GM12892 (cell line): Measurements from ENCODE around the gene FHOD1.

Experiments
- DNase-seq: peaks from one replicate; pipeline ENCODE4 v3.0.0; 2011; ENCODE audit not compliant: insufficient read length
- FAIRE-seq: peaks from 2 replicates; lab custom pipeline; 2011; peaks lifted over from hg19 to GRCh38; lab: Jason Lieb, UNC
- POLR2A ChIP-seq: IDR thresholded peaks from 2 replicates; pipeline ENCODE4 v1.6.1; 2011; ENCODE audit warnings: low read depth, low read length, control low read depth
- POLR2AphosphoS5 ChIP-seq: IDR thresholded peaks from 2 replicates; pipeline ENCODE4 v1.6.1; 2011; ENCODE audit warnings: low read depth, low read length, control low read depth
- TAF1 ChIP-seq: IDR thresholded peaks from 2 replicates; pipeline ENCODE4 v1.6.1; 2011; ENCODE audit warnings: low read depth, mild to moderate bottlenecking, control low read depth, low read length, borderline replicate concordance

FHOD1 gene

GRCh38 chr16:67198238-67198734, 49.0 kb downstream of the FHOD1 start:
- no peak for TF ChIP-seq POLR2AphosphoS5
- no peak for TF ChIP-seq POLR2A
- TF ChIP-seq TAF1: no peak
- DNase-seq (no peak), FAIRE-seq (no peak)

GRCh38 chr16:67197704-67198103, 49.6 kb downstream of the FHOD1 start:
- TF ChIP-seq POLR2AphosphoS5 (no peak), TAF1 (no peak)
- DNase-seq (no peak), FAIRE-seq (no peak)

- DNase-seq: no peak
- TF ChIP-seq TAF1: no peak
- no peak for TF ChIP-seq POLR2AphosphoS5
- TF ChIP-seq POLR2A: no peak
- no peak for FAIRE-seq
These were observed 50.4 kb downstream of the FHOD1 start for GRCh38 chr16:67196881-67197280.

- no peak for TF ChIP-seq TAF1
- TF ChIP-seq POLR2A: no peak
- no peak for TF ChIP-seq POLR2AphosphoS5
- DNase-seq (no peak), FAIRE-seq (no peak)
These were observed 51.6 kb downstream of the FHOD1 start for GRCh38 chr16:67195676-67196075.

- FAIRE-seq (no peak), DNase-seq (no peak)
- no peak; the same call in 1 of the 2 replicates for TF ChIP-seq POLR2AphosphoS5
- TF ChIP-seq TAF1: no peak
- TF ChIP-seq POLR2A: no peak
These were observed 53.0 kb downstream of the FHOD1 start for GRCh38 chr16:67194260-67194659.

DNA sequence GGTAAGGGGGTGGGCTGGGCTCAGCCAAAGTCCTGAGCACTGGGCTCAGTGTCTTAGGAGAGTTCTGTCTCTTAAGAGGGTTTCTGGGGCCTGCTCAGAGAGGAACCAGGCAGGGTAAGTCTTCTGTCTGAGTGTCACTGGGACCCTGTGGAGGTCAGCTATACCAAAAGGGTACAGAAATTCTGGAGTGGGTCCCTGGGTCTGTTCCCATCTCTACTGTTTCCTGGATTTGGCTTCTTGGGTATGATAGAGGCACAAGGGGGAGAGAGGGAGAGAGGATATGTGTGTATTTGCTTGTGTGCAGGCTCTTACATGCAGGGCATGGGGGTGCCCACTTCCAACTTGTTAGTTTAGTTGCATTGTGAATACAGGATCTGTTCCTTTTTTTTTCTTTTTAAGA, 53.7 kb downstream of the FHOD1 start:
- no peak for TF ChIP-seq TAF1
- TF ChIP-seq POLR2AphosphoS5: no peak
- TF ChIP-seq POLR2A: no peak; the same call in 1 of the 2 replicates
- FAIRE-seq (no peak), DNase-seq (no peak)

GRCh38 chr16:67192781-67193361, 54.4 kb downstream of the FHOD1 start:
- TF ChIP-seq TAF1 (no peak), POLR2A (0 out of 2 replicates have a peak, but pooled peaks have one; percentile 35)
- FAIRE-seq: no peak
- no peak for DNase-seq

DNA sequence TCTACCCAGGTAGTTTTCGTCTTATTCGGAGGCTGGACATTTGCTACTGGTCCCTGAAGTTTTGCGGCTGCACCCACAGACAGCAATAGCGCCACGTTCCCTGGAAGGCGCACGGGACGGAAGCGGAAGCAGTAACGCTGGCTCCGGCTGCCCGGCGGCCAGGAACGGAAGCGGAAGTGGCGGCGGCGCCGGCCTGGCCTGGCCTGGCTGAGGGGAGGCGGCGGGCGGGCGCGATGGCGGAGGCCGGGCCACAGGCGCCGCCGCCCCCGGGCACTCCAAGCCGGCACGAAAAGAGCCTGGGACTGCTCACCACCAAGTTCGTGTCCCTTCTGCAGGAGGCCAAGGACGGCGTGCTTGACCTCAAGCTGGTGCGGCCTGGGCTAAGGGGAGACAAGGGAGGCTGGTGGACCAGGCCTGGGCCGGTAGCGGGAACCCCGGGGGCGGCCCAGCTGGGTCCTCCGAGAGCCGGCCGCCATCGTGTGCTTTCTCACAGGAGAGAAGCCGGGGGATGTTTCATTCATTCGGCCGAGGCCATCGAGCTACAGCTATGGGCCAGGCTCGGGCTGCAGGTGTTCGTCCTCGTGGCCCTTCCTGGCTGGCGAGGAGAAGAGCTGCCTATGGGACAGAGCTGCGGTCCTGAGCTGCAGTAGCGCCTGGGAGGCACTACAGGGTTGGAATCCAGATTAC, 55.1 kb downstream of the FHOD1 start, which contains the start of gene E2F4:
Gene E2F4, plus strand, starts transcription at position 161 of the 687 bp plus-strand sequence. Its CDS starts 73 bp downstream, at position 234.
- peak; percentile 98 for DNase-seq
- TF ChIP-seq POLR2A: peak; percentile 84; the same call in 1 of the 2 replicates
- 0 out of 2 replicates have a peak, but pooled peaks have one; percentile 41 for TF ChIP-seq TAF1
- TF ChIP-seq POLR2AphosphoS5: peak; percentile 54; the same call in 1 of the 2 replicates
- FAIRE-seq: peak; percentile 99

DNA sequence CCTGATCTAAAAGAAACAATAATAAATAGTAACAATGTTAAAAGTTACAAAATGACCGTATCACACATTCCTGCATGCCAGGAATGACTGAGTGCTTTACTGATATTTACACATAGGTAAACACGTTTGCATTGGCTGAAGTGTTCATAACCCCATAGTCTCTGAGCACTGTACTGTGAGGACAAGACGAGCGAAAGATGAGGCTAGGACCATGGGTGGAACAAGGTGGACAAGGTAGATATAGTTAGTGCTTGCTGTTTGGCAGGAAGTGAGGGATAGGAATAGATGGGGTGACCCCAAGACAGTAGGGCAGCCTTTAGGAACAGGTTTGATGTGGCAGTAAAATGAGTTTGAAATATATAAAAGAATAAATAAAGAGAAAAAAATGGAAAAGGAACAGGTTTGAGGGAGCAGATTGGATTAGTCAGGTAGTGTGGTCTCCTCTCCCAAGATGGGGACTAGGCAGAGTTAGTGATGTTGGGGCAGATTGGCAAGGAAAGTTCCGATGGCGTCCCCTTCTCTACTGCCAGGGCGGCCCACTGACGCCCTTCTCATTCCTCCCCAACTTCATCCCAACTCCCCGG, 55.8 kb downstream of the FHOD1 start:
- no peak for DNase-seq
- FAIRE-seq: no peak
- TF ChIP-seq TAF1: no peak
- no peak for TF ChIP-seq POLR2AphosphoS5
- TF ChIP-seq POLR2A: no peak

DNA sequence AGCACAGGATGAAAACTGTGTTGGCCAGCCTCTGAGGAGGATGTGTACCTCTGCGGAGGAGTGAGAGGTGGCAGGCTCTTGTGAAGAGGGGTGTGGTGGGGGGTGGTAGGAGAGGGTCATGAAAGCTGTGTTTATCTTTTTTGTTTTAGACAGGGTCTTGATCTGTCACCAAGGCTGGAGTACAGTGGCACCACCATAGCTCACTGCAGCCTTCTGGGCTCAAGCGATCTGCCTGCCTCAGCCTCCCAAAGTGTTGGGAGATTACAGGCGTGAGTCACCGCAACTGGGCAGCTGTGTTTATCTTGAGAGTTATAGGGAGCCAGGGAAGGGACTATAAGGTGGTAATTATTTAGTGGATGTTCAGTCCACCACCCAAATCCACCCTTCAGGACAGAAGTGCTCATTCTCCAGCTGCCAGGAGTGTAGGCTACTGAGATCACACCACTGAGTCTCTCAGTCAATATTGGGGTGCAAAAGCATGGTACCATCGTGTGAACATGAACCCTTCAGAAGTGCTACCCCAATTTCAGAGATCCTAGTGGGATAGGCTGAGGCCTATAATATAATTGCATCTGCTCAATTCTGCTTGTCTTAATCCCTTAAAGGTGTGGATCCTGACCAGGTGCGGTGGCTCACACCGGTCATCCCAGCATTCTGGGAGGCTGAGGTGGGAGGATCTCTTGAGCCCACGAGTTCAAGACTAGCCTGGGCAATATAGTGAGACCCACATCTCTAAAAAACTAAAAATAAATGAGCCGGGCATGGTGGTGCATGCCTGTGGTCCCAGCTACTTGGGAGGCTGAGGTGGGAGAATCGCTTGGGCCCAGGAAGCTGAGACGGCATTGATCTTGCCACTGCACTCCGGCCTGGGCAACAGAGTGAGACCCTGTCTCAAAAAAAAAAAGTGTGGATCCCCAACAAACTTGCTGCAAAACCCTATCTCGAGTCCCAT, 56.6 kb downstream of the FHOD1 start:
- FAIRE-seq (no peak), DNase-seq (no peak)

More for the DNA sequence above, 56.6 kb downstream of the FHOD1 start:
- TF ChIP-seq POLR2AphosphoS5 (no peak), POLR2A (no peak), TAF1 (no peak)
